ENCODE measurements around the gene DEFB115.
A peak's percentile ranks its signal among the peaks of the same experiment; 100 is the strongest.

Gene DEFB115, protein sequence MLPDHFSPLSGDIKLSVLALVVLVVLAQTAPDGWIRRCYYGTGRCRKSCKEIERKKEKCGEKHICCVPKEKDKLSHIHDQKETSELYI

DNA sequence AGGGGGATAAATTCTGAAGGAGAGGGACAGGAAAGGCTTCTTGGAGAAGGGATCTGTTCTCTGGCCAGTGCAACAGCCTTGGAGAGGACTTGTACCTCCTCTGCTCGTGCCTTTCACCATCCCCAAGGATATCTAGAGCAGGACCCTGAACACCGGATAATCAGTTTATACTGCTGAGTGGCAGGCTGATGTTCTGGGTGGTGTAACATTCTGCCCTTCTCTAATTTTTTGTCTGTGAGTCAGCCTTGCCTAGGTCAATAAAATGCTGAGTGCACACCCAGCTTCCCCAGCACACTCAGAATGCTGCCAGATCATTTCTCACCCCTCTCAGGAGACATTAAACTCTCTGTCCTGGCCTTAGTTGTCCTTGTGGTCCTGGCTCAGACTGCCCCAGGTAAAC lies at the start of gene DEFB115:
Gene DEFB115 (plus strand): TSS at position 301 of the 400 bp plus-strand sequence. CDS start 0 bp downstream, at position 301.
- FAIRE-seq (no peak), DNase-seq (ENCODE audit: insufficient read length, low spot score) (no peak)

DNA sequence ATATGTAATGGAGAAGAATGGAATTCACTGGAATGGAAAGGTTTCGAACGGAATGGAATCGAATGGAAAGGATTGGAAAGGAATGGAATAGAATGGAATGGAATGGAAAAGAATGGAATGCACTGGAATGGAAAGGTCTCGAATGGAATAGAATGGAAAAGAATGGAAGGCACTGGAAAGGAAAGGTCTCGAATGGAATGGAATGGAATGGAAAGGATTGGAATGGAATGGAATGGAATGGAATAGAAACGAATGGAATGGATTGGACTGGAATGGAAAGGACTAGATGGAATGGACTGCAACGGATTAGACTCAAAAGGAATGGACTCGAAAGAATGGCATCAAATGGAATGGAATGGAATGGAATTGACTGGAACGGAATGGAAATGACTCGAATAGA lies 20.5 kb upstream of the DEFB115 start:
- FAIRE-seq (no peak), DNase-seq (ENCODE audit: insufficient read length, low spot score) (no peak)
- TF ChIP-seq, protein P1, sequence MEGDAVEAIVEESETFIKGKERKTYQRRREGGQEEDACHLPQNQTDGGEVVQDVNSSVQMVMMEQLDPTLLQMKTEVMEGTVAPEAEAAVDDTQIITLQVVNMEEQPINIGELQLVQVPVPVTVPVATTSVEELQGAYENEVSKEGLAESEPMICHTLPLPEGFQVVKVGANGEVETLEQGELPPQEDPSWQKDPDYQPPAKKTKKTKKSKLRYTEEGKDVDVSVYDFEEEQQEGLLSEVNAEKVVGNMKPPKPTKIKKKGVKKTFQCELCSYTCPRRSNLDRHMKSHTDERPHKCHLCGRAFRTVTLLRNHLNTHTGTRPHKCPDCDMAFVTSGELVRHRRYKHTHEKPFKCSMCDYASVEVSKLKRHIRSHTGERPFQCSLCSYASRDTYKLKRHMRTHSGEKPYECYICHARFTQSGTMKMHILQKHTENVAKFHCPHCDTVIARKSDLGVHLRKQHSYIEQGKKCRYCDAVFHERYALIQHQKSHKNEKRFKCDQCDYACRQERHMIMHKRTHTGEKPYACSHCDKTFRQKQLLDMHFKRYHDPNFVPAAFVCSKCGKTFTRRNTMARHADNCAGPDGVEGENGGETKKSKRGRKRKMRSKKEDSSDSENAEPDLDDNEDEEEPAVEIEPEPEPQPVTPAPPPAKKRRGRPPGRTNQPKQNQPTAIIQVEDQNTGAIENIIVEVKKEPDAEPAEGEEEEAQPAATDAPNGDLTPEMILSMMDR (IDR thresholded peaks at IDR 0.05; ENCODE audit: insufficient read depth, missing control alignments), result no peak

More for the DNA sequence above, at the start of gene DEFB115:
- TF ChIP-seq, protein P1 (IDR thresholded peaks at IDR 0.05; ENCODE audit: insufficient read depth, missing control alignments), result no peak

DNA sequence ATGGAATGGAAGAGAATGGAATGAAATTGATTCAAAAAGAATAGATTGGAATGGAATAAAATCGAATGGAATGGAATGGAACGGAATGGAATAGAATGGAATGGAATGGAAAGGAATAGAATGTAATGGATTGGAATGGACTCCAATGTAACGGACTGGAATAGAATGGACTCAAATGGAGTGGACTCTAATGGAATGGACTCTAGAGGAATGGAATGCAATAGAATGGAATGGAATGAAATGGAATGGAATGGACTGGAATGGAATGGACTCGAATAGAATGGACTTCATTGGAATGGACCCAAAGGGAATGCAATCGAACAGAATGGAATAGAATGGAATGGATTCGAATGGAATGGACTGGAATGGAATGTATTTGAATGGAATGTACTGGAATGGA lies 19.7 kb upstream of the DEFB115 start:
- TF ChIP-seq, protein P1 (IDR thresholded peaks at IDR 0.05; ENCODE audit: insufficient read depth, missing control alignments), result no peak
- no peak for FAIRE-seq
- no peak for DNase-seq (ENCODE audit: insufficient read length, low spot score)

DNA sequence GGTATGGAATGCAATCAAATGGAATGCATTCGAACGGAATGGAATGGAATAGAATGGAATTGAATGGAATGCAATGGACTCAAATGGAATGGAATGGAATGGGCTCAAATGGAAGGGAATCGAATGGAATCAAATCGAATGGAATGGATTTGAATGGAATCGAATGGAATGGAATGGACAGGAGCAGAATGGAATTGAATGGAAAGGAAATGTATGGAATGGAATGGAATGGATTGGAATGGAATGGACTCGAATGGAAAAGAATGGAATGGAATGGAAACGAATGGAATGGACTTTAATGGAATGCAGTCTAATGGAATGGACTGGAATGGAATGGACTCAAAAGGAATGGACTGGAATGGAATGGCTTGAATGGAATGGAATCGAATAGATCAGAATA lies 18.3 kb upstream of the DEFB115 start:
- no peak for FAIRE-seq

DNA sequence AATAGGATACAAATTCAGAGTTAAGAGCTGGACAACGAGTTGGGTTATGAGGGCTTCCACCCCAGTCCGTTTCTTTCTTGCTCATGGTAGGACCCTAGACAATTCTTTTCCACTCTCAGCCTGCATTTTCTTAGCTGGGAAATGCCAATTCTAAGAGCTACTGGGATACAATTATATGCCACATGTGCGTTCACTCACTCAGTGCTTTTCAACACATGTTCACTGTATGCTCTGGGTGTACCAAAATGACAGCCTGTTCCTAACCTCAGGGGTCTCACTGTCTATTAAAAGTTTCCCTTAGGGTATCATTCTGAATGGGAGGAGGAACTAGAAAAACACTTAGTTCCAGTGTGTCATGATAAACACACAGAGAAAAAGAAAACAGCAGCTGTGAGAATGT lies 505 bp upstream of the DEFB115 start:
- TF ChIP-seq, protein P1 (IDR thresholded peaks at IDR 0.05; ENCODE audit: insufficient read depth, missing control alignments), result no peak
- FAIRE-seq (no peak), DNase-seq (ENCODE audit: insufficient read length, low spot score) (no peak)

More for the DNA sequence above, 18.3 kb upstream of the DEFB115 start:
- no peak for DNase-seq (ENCODE audit: insufficient read length, low spot score)
- TF ChIP-seq, protein P1 (IDR thresholded peaks at IDR 0.05; ENCODE audit: insufficient read depth, missing control alignments), result no peak

DNA sequence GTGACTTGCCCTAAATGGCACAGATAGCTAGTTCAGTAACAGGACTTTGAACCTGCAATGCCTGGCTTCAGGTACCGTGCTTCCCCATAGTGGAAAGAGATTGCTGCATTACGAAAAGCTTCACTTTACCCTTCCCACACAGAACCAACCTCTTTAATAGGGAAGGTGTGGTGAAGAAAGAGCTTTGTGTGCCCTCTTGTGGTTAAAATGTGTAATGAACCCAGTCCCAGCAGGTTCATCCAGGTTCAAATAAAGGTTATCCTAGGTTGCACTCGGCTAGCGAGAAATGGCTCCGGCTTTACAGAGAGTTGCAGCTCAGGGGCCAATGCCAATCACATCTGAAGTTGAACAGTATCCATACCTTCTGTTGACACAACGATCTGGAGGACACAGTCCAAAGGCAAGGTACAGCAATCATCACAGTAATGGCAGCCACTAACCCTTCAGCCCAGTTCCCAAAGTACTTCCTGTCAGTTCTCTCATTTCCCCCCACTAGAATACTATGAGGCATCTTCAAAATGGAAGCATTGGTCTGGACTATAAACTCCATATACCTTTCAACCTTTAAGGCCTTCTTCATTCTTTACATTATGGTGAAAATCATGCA lies 3.0 kb downstream of the DEFB115 start:
- FAIRE-seq (no peak), DNase-seq (ENCODE audit: insufficient read length, low spot score) (no peak)
- TF ChIP-seq, protein P1 (IDR thresholded peaks at IDR 0.05; ENCODE audit: insufficient read depth, missing control alignments), result peak; percentile 54

DNA sequence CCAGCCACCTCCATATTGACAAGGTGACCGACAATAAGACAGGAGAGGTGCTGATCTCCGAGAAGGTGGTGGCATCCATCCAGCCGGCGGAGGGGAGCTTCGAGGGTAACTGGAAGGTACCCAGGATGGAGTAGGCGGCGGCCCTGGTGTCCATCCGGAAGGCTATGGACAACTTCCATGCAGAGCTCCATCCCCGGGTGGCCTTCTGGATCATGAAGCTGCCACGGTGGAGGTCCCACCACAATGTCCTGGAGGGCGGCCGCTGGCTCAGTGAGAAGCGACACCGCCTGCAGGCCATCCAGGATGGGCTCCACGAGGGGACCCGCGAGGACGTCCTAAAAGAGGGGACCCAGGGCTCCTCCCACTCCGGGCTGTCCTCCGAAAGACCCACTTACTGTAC lies 17.0 kb downstream of the DEFB115 start:
- no peak for FAIRE-seq
- no peak for DNase-seq (ENCODE audit: insufficient read length, low spot score)
- TF ChIP-seq, protein P1 (IDR thresholded peaks at IDR 0.05; ENCODE audit: insufficient read depth, missing control alignments), result no peak

Data from D721Med (cell line).